HT1080 (cell line): ENCODE data around the gene JPT1. TPM values are rescaled to one million over a fixed set of nuclear protein-coding genes. Genes with fewer than 3 reads are reported as not detected.
A peak's percentile ranks its signal among the peaks of the same experiment; 100 is the strongest.

Experiments
- DNase-seq: peaks from one replicate; pipeline ENCODE4 v3.0.0-alpha.2; 2015; ENCODE audit warnings: low read depth
- total RNA-seq: library from RNA; depleted of rRNA; stranded (reverse); fragments of >200 nt; shearing (Covaris generic); gene quantifications from 2 replicates; pipeline ENCODE4 v1.2.3, GENCODE V29; 2014

JPT1 gene
- total RNA-seq, 1 experiment from 2014 or later: 260 TPM

DNA sequence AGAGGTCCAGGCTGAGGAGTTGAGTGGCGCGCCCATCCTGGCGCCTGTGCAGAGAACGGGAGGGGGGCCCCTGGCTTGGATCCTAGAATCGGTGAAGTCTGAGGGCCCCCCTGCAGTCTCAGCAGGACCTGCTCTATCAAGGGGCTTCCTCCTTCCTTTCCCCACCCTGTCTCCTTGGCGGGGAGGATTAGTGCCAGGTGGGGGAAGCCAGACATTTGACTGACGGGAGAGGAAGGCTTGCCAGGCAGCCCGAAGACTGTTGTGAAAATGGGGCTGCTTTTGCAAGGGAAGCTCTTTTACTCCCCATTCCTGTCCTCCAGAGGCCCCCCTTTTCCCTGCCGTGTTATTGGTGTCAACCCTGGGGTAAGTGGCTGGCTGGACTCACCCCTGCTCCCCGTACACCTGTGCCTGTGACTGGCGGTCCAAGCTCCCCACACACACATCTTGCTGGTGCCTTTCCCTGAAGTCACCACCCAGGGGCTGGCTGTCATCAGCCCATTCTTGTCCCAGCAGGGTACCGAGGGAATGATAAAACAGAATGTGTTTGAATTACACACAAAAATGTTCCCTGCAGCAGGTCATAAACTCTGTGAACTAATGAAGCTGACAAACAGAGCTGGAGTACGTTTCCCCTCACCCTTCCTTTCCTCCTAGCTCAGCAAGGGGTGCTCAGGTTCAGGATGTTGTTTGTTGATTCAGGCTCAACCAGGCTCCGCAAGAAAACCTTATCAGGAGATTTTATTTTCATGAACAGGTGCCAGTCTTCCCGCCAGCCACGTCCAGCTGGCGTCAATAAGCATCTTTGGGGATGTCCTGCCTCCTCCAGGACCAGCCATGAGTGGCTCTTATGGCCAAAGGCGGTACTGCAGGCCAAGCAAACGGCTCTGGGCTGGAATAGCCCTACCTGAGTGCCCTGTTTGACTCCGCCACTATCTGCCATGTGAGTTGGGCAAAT lies 48.9 kb downstream of the JPT1 start:
- no peak for DNase-seq

DNA sequence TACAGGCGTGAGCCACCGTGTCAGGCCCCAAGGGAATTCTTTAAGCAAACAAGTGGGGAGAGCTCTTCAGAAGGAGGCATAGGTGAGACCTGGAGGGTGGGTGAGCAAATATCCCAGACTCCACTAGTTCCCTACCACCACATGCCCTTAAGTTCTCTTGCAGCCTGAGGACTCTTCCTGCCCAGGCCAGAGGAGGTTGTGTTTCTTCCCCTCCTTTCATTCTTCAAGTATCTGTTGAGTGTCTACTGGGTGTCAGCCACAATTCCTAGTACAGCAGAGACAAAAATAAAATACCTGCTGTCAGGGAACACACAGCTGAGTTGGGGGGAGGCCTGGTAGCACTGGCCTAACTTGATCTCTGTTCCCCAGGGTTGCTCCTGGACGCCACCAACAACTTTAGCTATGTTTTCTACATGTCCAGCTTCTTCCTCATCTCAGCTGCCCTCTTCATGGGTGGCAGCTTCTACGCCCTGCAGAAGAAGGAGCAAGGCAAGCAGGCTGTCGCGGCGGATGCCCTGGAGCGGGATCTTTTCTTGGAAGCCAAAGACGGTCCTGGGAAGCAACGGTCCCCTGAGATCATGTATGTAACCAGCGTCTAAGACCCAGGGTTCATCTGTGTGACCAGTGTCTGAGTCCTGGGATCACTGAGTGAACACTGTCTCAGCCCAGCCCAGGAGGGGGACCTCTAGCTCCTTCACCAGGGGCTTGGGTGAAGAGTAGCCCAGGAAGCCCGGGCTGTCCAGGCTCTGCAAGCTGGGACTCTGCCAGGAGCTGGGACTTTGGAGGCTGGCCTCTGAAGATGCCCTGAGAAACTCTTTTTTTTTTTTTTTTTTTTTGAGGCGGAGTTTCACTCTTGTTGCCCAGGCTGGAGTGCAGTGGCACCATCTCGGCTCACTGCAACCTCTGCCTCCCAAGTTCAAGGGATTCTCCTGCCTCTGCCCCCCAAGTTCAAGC lies 50.4 kb downstream of the JPT1 start:
- DNase-seq: no peak

DNA sequence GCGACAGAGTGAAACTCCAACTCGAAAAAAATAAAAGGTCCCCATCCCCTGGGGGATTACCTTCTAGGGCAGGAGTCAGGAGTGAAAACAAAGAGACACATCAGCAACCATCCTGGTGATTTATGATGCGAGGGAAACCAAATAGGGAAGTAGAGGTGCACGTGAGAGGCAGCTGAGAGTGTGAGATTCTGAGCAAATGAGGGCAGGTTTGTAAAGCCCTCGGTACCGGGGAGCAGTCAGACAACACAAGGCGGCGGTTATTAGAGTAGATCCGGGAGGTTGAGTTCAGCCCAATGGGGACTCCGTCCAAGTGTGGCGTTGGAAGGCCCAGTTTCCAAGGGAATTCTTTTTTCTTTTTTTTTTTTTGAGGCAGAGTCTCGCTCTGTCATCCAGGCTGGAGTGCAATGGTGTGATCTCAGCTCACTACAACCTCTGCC lies 51.9 kb downstream of the JPT1 start:
- no peak for DNase-seq

DNA sequence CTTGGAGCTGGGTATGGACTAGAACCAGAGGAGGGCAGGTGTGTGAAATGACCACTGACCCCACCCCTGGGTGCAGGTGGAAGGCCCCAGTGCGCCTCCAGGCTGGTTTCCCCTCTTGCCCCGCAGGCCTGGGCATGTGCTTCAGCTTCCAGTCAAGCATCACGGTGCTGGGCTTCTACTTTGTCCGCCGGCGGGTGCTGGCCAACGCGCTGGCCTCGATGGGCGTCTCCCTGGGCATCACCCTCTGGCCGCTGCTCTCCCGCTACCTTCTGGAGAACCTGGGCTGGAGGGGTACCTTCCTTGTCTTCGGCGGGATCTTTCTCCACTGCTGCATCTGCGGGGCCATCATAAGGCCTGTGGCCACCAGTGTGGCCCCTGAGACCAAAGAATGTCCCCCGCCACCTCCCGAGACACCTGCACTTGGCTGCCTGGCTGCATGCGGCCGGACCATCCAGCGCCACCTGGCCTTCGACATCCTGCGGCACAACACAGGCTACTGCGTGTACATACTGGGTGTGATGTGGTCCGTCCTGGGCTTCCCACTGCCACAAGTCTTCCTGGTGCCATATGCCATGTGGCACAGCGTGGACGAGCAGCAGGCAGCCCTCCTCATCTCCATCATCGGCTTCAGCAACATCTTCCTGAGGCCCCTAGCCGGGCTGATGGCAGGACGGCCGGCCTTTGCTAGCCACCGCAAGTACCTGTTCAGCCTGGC lies 54.3 kb downstream of the JPT1 start:
- no peak for DNase-seq

DNA sequence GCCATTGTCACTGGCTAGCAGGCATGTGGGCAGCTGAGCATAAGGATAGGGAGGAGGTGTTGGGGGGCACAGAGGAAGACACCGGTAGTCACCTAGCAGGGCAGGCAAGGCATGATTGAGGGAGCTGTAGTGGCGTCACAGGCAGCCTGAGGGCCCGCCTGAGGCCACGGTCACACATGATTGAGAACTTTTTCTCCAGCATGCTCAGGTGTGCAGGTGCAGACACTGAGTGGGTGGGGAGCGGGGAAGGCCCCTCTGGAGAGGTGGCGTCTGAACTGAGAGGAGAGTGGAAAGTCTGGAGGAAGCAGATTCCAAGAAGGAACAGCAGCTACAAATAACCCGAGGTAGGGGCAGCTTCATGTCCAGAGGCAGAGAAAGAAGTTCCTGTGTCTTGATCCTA lies 55.5 kb downstream of the JPT1 start:
- no peak for DNase-seq

DNA sequence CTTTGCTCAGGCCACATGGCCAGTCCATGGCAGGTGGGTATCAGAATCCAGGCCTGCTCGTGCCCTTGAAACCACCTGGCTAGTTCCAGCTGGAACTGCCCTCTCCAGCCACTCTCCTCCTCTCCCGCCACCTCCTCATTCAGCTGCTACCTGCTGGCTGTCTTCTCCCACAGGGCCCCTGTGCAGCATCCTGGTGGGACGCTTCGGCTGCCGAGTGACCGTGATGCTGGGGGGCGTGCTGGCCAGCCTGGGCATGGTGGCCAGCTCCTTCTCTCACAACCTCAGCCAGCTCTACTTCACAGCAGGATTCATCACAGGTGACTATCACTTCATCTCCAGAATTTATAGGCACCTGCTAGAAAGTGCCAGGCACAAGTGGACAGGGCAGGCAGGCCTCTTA lies 56.4 kb downstream of the JPT1 start:
- no peak for DNase-seq

DNA sequence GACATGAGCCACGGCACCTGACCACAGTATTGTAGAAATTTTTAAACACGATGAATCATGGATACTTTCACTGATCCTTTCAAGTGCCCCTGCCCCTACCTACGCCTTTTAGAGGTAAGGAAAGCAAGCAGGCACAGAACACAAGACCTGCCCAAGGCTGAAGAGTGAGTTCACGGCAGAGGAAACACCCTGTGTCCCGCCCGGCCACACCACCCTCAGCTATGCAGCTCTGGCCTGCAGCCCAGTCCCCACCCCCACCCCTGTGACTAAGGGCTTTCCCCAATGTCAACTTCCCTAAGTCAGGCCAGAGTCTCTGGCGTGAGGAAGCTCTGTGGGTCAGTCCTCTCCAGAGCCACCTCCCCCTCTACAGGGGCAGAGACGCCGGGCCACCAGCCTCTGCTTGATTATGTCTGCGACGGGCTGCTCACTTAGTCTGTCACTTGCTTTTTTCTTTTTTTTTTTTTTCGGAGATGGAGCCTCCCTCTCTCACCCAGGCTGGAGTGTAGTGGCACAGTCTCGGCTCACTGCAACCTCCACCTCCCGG lies 58.2 kb downstream of the JPT1 start:
- DNase-seq: peak; percentile 90

DNA sequence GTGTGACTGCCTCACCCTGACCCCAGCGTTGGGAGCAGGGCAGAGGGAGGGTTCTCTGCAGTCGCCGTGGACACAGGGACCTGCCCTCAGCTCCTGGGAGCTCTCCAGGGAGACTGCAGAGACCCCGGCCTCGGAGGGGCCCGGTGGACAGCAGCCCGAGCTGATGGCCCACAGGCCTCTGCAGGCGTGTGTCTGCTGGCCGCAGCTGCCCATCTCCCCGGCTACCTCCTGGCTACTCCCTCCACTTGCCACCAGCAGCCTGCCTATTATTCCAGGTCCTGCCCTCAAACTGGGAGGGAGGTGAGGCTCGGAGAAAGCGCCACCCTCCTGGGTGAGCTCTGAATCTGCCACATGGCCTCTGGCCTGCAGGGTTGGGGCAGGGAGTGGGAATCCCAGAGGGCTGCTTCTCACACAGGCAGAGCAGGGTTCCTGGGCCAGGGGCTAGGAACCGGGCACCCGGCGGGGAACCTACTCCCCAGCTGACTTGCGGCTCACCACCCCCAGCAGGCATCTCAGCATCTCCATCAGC lies 59.4 kb downstream of the JPT1 start:
- no peak for DNase-seq

DNA sequence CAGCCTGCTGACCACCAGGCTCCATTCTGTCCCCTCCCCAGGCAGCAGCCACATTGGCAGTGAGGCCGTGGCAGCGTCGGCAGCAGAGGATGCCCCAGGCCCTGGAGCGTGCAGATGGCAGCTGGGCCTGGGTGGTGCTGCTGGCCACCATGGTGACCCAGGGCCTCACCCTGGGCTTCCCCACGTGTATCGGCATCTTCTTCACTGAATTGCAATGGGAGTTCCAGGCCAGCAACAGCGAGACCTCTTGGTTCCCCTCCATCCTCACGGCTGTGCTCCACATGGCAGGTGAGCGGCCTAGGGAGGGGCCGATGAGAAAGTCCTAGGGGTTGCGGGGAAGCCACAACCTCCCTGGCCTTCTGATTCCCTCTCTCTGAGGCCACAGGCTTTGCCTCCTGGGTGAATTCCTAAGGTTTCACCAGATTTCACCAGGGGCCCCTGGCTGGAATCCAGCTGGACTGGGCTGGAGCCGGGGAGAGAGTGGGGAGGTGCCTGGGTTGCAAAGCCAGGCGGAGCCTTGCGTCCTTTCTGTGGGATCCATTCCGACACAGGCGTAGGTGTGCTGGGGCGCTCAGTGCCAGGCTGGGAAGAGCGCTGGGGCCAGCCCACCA lies 60.7 kb downstream of the JPT1 start:
- DNase-seq: no peak

DNA sequence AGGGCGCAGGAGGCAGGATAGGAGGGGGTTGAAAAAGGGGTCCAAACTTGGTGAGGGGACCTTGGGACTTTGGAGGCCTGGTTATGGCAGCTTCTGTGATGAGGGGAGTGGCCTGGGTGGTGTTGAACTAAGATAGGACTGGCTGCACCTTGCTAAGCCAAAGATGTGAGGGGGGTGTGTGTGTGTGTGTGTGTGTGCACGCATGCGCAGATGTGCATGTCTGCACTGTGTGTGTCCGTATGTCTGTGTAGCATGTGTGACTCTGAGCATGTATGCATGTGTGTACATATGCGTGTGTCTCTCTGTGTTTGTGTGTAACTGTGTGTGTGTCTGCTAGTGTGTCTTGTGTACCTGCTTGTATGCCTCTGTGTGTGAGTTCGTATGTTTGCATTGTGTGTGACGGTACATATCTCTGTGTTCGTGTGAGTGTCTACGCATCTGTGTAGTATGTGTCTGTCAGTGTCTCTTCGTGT lies 62.4 kb downstream of the JPT1 start:
- DNase-seq: no peak

DNA sequence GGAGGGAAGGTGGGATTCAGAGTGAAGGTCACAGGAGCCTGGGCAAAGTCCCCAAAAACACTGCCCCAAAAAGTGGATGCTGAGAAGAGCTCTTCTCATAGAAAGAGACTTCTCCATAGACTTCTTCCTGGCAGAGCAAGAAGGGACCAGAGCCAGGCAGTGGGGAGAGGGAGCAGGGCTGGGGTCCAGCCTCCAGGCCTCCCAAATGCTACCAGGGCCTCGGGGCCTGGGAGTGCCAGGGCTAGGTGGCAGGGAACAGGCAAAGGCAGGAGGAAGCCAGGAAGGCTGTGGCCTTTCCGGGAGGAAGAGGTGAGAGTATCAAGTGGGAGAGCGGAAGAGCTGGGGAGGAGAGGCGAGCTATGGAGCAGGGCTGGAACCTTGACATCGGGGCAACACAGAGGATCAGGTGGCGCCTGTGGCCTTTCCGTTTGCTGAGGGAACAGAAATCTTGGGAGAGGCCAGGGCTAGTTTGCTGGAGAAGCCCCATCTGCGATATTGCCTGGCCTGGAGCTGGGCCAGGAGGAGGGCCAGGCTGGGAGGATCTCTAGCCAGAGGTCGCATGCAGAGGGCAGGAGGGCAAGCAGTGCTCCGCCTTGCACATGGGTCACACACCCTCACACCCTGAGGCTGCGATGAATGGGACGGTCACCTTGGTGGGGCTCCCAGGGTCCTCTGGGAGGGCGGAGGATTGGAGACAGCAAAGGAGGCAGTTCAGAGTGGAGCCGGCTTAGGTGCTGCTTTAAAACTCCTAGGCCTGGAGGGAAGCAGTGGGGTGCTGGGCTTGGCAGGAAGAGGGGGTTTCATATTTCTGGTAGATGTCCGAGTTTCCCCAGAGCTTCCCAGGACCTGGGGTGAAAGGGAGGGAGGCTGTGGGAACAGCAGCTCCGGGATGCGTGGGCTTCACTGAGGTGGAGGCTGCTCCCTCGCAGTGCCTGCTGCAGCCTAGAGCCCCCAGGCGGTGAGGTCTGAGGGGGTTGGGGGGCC lies 63.1 kb downstream of the JPT1 start:
- no peak for DNase-seq

DNA sequence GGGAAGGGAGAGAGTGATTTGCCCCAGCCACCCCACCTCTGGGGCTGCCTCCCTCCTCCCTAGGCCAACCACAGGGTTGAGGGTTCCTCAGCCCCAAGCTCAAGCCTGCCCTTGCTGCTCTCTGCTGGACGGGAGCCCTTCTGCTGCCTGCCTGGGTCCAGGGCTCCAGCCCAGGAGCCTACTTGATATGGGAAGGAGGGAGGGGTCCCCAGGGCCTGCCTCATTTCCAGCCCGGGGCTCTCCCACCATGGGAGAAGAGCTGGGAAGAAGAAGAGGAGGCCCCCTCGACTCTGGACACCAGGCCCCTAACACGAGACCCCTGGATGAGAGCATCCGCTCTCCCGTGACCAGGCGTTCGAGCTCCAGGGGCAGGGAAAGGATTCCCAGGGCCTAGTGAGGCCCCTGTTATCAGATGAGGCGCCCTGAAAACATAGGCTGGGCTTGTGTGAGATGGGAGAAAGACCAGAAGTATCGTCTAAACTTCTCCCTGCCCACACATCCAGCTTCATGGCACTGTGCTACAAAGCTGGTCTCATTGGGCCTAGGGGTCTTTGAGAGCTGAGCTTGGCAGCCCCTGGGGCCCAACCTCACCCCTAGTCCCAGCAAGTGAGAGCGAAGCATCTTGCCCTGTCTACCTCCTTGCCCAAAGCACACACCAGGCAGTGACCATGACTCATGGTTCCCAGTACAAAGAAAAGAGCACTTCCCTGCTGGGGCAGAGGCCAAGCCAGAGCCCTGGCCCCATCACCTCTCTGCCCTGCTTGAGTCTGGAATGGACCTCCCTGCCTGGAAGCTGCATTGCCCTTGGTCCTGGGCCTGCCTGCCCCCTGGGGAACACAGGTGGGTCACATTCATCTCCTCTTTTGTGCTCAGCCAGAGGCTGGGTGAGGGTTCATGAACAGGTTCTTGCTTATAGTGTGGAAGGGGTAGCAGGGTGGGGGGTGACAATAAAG lies 65.6 kb downstream of the JPT1 start:
- DNase-seq: no peak

DNA sequence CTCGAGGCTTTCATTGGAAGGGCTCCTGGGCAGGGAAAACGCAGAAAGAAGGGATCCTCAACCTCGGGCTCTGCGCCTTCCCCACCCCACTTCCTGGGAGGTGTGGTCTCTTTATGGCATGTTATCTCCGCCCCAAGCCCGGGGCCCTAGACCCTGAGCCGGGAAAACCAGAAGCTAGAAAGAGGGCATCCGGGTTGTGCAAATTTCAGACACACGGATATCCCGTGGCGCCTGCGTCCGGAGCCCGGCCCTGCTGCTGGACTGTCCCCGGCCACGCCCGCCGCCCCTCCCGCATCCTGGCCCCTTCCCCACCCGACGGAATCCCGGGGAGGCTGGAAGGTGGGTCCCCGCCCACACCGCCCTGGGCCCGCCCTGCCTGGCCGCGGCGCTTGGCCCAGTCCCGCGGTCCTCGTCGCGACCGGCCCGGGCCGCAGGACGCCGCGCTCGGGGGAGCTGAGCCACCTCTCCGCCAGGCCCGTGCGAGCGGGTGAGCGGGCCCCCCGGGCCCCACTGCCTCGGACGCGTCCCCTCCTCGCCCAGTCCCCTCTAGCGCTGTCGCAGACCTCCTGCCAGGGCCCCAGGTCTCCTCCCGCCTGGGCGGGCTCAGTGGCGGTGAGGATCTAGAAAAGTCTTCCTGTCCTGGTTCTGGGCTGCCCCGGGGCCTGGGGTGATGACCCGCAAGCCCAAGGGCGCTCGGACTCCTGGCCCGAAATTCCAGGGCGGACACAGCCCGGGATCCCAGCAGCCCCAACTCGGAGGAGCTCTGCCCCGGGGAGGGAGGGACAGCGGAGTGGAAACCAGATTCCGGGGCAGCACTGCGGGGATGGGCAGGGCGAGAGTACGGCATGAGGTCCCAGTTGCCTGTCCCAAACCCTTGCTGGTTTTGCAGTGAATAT lies 66.5 kb downstream of the JPT1 start, which contains the start of gene SLC16A5:
Gene SLC16A5, plus strand, starts transcription at position 397 of the 896 bp plus-strand sequence. CDS start 5,683 bp downstream, outside the sequence.
- no peak for DNase-seq

DNA sequence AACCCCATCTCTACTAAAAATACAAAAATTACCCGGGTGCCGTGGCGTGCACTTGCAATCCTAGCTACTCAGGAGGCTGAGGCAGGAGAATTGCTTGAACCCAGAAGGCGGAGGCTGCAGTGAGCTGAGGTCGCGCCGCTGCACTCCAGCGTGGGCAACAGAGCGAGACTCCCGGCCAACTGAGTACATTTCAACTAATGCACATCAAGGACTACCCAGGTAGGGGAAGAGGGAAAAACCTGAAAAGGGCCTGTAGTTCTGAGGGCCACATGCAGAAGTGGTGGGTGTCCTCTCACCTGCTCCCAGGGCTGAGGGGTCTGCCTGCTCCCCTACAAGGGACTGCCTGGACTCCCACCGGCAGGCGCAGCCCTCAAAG lies 67.1 kb downstream of the JPT1 start:
- DNase-seq: no peak

DNA sequence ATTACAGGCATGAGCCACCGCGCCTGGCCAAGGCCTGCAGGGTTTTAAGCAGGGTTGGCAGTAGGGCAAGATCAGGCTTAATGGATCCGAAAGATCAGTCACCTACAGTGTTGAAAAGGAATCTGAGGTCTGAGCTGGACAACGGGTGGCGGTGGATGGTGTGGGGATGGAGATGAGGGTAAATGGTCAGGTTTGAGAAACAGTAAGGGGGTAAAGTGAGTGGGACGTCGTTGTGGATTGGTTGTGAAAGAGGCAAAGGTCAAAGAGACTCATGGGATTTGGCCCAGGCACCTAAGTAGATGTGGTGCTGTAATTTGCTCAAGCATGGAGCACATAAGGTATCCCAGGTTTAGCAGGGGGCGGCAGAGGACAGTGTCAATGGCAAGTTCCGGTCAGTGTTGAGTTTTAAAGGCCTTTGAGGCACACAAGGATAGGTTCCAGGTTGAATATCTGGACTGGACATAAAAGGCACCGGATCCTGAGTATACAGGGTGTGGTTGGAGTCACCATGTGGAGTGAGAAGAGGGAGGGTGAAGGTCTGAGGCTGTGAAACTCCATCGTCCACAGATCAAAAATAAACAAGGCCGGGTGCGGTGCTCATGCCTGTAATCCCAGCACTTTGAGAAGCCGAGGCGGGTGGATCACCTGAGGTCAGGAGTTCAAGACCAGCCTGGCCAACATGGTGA lies 67.7 kb downstream of the JPT1 start:
- DNase-seq: no peak
